ENCODE results near the gene ORM1.
"Not testable (repeated sequence)": the region's sequence is repeated elsewhere in the genome, so short reads cannot be mapped to it uniquely, and the experiment has no call there.

ORM1 gene

DNA sequence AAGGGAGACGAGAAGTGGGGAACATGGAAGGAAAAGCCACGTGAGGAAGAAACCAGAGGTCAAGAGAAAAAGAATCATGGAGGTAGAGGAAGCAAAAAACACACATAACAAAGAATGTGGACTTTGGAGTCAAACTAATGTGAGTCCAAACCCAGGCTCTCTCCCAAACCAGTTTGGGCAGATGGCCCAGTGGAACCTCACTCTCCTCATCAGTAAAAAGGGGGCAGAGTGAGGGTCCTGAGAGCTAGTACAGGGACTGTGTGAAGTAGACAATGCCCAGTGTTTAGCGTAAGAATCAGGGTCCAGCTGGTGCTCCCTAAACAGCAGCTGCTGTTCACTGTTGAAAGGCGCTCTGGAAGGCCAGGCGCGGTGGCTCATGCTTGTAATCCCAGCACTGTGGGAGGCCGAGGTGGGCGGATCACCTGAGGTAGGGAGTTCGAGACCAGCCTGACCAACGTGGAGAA is 5.5 kb downstream of the ORM1 start:
- not testable (repeated sequence) for DNase-seq

DNA sequence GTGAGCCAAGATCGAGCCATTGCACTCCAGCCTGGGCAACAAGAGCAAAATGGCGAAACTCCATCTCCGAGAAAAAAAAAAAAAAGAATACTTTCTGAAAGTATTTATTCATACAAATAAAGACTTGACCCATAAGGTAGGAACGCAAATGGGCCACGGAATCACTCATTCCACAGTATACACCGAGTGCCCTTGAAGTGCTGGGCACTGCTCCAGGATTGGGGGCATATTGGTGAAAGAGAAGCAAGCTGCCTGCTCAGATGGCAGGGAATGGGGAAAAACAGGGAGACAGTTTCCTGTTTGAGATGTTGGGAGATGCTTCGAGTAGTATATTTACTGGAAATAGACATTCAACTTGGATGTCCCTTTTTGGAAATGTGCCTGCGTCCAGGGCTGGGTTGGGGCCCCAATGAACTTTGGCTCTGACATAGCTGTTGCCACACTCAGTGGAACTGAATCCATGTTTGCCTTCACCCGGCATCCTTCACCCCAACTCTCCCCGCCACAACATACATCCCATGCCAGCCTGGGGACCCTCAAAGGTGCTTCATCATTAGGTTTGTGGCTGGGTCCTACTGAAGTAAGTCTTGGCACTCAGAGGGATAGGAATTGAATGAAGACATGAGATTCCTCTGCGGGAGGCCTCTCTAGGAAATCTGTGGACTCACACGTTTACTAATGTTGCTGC is 6.2 kb downstream of the ORM1 start:
- not testable (repeated sequence) for DNase-seq

DNA sequence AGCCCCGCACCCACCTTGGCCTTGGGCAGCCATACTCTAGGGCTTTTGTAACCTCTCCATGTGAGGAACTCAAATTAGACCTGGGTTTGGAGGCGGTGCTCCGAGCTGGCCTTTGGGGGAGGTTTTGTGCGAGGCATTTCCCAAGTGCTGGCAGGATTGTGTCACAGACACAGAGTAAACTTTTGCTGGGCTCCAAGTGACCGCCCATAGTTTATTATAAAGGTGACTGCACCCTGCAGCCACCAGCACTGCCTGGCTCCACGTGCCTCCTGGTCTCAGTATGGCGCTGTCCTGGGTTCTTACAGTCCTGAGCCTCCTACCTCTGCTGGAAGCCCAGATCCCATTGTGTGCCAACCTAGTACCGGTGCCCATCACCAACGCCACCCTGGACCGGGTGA is 6.7 kb downstream of the ORM1 start, which contains the start of gene ORM2:
ORM2 (plus strand) TSS at position 245 of the 398 bp plus-strand sequence; CDS start at position 281, 36 bp downstream.
- DNase-seq = not testable (repeated sequence)

DNA sequence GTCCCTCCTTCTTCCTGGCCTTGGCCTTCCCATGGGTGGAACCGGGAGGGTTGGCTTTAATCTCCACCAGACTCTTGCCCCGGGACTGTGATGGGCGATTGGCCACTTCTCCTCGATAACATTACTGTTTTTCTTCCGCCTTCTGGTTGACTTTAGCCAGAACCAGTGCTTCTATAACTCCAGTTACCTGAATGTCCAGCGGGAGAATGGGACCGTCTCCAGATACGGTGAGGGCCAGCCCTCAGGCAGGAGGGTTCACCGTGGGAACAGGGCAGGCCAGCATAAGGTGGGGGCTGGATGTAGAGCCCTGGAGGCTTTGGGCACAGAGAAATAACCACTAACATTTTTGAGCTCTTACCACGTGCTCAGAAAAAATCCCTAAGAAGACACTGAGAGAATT is 7.7 kb downstream of the ORM1 start:
- DNase-seq = no peak

DNA sequence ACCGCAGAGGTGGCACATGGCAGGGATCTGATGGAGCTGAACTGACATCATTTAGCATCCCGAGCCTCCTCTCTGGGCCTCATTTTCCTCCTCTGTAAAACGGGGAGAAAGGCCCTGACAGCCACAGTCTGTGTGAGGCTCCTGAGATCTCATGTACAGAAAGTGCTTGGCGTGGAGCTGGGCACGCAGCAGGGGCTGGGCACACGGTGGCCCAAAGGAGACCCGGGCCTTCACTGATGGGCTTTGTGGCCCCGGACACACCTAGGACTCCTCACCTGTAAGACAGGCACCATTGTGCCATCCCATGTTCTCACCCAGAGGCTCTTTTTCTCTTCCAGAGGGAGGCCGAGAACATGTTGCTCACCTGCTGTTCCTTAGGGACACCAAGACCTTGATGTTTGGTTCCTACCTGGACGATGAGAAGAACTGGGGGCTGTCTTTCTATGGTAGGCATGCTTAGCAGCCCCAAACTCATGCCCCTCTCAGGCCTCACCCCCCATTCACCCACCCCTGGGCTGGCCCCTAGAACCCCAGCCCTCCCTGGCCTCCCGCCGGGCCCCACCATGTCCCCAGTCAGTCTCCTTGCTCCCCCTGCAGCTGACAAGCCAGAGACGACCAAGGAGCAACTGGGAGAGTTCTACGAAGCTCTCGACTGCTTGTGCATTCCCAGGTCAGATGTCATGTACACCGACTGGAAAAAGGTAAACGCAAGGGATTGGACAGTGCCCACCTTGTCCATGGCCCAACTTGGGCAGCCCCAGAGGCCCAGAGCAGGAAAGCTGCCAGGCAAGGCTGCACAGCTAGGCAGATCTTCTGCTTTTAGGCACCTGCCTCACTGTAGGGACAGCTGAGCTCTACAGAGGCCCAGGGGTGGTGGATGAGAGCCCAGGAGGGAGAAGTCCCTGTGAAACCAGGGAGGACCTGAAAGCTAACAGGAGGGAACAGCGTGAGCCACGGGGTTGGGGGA is 8.6 kb downstream of the ORM1 start:
- DNase-seq = not testable (repeated sequence)

DNA sequence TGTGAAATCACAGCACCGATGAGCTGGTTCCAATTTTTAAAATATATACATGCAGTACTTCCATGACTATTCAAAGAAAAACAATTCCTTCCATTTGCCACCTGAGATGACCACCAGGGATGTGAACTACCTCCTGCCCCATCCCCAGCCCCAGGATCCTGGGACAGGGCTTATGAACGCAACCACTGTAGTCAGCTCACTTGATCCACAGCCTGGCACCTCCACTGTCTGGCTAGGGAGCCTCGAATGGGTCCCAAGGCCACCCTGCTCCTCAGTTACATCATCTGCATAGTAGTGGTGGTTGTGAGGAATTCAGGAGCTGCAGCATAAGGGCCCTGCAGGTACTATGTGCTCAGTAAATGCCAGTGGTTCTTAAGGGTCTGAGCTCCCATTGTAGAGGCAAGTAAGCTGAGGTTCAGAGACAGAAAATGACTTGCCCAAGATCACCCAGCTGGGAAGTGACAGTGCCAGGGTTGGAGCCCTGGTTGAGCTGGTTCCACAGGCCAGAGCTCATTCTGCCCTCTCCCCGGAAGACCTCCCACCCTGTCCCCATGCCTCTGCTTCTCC is 9.7 kb downstream of the ORM1 start:
- DNase-seq = not testable (repeated sequence)

DNA sequence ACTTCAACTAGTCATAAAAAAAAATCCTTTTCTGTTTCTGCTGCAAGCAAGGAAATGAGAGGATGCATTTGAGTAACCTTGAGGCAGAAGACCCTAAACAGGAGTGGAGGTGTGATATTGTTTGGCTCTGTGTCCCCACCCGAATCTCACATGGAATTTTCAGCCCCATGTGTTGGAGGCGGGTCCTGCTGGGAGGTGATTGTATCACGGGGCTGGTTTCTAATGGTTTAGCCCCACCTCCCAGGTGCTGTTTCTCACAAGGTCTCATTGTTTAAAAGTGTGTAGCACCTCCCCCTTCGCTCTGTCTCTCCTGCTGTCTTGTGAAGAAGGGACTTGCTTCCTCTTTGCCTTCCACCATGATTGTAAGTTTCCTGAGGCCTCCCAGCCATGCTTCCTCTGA is 10.8 kb downstream of the ORM1 start:
- not testable (repeated sequence) for DNase-seq

DNA sequence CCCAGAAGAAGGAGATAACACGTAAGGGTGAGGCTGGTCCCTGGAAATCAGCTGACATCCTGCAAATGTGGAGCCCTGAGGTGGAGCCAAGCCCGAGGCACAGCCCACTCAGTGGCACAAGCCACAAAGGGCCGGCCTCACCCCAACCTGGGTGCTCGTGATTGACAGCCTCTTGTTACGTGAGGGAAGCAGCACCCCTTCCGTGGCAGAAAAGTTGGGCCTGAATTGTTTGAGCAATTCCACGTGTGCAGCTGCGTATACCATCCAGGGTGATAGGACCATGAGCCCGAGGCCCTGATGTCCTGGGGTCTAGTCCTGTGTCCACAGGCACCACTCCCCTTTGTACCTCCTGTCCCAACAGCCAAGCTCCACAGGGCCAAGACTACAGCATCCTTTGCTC is 11.6 kb downstream of the ORM1 start:
- DNase-seq = no peak

DNA sequence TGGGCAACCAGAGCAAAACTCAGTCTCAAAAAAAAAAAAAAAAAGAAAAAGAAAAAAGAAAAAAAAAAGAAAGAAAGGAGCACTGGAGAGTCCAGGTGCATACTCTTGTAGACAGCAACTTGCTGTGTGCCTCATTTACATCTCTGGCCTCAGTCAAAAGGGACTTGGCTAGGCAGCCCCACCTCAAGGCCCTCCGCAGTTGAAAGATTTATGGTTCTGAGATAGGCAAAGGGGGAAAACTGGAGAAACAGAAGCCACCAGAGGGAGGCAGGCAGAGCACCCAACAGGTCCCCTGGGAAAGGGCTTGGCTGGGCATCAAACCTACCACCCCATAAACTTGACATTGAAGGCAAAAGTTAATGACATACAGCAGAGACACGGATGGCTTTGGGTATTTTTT is 12.8 kb downstream of the ORM1 start:
- DNase-seq = no peak

DNA sequence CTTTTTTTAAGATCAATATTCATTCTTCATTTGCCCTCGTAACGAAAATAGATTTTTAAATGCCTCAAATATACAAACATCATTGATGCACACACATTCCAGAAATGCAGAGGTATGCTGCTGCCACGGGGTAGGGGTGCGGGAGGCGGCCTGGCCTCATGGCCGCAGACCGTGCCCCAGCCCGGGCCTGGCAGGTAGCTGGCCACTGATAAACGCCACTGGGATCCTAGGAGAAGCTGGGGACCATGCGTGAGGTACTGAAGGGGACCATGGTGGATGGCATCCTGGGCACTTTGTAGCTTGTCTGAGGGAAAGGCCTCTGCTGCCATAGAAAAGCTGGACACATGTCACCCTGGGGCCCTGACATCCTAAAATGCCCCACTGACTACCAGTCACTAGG is 13.3 kb downstream of the ORM1 start:
- DNase-seq = no peak

DNA sequence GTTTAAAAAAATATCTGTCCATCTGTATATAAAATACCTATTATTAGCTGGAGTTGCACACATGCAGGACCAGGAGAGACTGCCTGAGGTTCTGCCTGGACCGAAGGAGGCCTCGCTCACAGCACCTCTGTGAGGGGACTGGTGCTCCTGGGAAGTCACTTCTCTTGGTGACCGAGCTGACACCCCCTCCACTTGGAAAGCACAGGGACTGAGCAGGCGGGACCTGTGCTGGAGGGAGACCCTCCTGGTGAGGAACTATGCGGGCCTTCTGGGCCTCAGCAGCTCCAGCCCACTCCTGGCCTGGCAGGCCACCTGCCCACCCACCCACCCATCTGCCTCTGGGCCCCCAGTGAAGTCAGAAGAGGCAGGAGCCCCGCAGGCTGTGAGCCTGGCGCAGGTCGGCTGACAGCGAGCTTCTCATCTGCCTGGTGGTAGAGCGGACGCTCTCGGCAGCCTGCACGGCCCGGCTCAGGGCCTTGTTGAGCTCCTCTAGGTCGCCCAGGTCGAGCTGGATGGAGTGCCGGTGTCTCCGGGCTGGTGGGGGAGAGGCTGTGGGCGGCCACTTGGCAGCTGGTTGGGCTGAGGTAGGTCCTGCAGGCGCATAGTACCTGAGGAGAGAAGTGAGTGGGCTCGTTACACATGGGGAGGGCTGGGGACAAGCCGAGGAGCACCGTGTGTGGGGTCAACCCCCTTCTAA is 13.9 kb downstream of the ORM1 start:
- DNase-seq = no peak

DNA sequence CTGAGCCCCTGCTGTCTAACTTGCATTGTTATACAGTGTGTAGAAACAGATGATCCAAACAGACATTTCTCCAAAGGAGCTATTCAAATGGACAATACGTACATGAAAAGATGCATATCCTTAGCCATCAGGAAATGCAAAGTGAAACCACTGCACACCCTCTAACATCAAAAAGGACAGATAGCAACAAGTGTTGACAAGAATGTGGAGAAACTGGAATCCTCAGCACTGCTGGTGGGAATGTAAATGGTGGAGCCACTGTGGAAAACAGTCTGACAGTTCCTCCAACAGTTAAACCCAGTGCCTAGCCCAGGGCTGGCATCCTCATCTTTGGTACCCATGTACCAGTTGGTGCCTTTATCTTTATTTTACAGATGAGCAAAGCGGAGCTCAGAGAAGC is 15.3 kb downstream of the ORM1 start:
- DNase-seq = no peak

DNA sequence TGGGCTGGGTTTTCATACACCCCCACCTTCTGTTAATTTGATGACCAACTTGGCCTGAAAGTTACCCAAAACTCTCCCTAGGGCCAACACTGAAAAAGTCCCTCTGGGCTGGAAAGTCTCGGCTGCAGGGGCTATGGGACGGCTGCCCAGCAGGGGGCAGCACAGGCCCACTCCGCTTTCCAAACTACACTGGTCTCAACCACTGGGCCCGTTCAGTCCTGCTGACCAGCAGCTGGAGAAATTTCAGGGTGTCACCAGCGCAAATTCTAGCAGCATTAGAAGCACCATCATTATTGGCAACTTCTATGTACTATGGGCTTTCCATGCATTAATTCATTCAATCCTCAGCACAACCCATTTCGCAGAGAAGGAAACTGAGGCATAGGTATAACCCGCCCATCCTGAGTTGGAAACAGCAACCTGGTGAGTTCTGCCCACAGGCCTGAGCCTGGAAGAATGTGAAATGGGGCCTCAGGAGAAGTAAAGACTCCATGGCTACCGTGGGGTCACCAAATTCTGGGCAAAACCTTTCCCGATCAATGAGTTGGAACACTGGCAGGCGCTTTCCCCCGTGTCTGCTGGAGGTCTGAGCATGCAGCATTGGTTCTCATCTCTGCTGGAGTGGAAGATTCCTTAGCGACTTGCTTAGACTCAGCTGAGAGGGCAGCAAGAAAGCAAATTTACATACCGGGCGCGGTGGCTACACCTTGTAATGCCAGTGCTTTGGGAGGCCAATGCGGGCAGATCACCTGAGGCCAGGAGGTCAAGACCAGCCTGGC is 16.4 kb downstream of the ORM1 start:
- DNase-seq = peak; percentile 69

DNA sequence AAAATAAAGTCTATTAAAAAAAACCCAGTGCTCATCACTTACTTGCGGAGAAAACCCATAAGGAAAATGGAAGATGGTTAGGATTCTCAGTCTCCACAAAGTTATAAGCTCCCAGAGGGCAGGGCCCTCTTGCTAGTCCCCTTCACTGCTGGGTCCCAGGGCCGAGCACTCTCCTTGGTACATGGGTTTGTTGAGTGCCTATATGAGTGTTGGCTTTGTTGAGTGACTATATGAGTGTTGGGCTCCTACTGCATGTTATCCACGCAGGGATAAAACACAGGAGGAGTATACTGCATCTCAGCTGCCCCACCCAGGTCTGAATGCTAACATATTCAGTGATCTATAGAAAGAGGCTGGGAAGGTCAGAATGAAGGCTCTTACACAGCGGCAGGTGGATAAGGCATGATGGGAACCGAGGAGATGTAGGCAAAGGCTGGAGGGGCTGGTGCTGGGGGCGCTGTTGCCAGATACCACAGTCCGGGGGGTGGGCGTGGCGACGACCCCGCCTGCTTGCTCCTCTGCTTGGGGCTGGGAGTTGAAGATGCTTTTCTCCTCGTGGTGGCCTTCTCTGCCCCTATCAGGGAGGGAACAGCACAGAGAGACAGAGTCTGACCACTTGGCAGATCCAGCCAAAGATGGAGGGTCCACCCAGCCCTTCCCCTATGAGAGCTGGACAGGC is 18.4 kb downstream of the ORM1 start:
- DNase-seq = no peak

DNA sequence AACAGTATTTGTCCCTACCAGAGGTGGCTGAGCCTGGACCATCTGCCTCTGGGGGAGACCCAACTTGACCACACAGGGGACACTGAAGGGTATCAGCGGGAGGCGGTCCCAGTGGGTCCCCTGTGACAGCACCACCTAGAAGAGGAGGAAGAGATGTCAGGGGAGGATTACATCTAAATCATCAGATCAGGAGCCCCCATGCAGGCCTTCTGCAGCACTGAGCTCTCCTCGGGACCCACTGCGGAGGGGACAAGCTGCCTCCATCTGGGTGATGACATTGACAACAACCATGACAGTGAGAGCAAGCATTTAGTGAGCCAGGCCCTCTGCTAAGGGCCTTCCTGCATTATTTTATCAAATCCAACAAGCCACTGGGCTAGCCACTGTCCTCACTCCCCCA is 19.1 kb downstream of the ORM1 start:
- DNase-seq = no peak

DNA sequence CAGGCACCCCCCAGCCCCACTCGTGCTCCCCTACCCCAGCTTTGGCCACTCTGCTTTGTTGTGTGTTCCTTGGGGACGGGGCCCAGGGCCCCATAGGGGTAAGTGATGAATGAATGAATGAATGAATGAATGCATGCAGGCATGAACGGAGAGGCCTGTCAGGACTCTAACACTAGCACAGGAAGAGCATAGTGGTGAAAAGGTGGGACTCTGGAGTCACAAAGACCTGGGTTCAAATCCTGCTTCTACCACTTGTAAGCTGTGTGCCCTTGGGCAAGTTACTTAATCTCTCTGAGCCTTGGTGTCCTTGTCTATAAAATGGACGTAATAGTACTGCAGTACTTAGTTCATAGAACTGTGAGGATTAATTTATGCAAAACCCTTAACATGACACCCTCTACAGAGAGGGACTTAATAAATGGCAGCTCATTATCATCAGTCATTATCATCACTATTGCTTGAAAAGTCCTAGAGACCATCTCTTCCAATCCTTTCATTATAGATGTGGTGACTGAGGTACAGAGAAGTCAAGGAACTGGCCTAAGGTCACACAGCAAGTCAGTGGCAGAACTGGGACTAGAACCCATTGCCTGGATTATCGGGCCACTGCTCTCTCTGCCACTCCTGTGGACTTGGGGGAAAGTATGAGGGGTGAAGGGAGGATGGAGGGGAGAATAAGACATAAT is 20.0 kb downstream of the ORM1 start:
- DNase-seq = no peak

DNA sequence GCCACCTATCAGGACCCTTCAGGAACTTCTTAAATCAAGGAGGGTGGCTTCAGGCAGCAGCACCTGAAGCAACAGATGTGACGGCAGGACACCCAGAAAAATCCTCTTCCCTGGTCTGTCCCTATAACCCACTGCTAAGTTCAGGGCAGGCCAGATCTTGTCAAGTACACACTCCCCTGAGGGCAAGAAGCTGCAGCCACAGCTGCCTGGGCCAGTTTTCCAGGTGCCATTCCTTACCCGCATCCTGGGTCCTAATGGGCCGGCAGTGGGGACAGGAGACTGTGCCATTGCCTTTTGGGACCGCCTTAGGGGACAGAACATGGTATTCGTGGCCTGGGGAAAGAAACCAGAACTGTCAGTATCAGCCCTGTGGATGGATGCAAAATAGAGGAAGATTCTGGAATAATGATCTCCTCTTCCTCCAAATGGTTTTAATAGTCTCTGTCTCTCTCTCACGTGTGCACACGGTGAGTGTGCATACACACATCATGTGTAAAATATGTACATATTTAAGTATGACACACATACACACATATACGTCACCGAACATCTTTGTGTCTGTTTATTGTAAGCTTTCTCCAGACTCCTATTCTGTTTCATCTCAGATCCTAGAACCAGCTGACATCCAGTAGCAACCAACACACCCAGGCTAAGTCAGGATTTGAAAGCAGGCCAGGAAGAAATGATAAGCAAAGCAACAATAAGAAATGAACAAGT is 20.7 kb downstream of the ORM1 start:
- no peak for DNase-seq

DNA sequence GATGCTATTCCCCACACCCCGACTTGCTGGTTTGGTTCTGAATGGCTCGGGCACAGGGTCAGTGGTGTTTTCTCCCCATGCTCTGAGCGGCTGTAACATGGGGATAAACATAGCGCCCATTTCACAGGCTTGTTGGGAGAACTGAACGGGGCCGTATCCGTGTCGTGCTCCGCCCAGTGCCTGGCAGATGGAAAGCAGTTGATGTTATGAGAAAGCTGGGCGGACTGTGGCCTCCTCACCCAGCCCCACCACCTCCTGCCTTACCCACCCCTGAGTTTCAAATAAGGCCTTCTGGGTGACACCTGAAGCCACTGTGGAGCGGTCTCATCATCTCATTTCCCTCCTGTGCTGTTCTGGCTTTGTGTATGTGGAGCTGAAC is 21.3 kb downstream of the ORM1 start:
- DNase-seq = no peak

DNA sequence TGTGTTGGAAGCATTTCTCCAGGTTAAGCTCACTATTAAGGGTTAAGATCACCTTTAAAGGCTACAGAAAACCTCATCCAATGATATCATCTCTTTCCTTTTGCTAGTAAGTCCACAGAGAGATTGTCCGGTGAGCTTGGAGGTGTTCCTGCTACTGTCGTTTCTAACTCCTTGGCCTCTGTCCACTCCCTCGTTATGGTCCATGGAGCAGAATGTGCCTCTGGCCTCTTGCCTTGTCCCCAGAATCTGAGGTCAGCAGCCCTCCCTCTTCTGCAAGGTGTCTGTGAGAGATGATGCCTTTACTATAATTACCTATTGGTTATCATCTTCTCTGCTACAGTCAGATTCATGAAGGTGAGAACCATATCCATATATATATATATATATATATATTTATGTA is 21.8 kb downstream of the ORM1 start:
- no peak for DNase-seq

DNA sequence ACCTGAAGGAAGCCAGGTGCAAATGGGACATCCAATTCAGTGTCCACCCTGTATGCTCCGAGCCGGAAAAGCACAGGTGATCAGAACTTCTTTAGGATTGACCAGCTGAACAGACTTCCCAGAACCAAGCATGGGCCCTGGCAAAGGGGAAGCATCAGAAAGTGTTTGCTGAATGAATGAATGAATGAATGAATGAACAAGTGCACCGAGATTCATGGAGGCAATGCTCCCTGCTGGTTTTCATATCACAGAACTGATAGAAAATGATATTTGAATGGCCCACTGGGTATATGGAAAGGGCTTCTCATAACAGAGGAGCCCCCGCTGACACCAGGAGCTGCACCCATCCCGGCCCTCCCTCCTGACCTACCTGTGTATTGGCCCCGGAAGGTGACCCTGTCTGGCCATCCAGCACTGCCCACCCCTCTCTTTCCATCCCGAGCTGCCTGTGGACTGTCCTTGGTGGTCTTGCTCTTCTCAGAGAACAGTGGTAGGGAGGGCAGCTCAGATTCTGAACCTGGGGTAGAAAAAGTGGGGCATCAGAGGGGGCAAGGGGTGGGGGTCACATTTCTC is 22.7 kb downstream of the ORM1 start:
- DNase-seq = no peak
